RPMI7951 (cell line): ENCODE measurements around the gene XPC. TPM values are rescaled to one million over a fixed set of nuclear protein-coding genes. Genes with fewer than 3 reads are reported as not detected.
"Not testable (repeated sequence)": the region's sequence is repeated elsewhere in the genome, so short reads cannot be mapped to it uniquely, and the experiment has no call there.

ENCODE experiments used
- DNase-seq: peaks from one replicate; pipeline ENCODE4 v3.0.0-alpha.2; 2012; ENCODE audit warnings: low read depth
- total RNA-seq: library from RNA; depleted of rRNA; stranded (reverse); fragments of >200 nt; shearing (Covaris generic); gene quantifications from 2 replicates; pipeline ENCODE4 v1.2.3, GENCODE V29; 2014; rRNA removed

XPC gene
- total RNA-seq = 19.6 and 21.2 TPM in 2 replicates

DNA sequence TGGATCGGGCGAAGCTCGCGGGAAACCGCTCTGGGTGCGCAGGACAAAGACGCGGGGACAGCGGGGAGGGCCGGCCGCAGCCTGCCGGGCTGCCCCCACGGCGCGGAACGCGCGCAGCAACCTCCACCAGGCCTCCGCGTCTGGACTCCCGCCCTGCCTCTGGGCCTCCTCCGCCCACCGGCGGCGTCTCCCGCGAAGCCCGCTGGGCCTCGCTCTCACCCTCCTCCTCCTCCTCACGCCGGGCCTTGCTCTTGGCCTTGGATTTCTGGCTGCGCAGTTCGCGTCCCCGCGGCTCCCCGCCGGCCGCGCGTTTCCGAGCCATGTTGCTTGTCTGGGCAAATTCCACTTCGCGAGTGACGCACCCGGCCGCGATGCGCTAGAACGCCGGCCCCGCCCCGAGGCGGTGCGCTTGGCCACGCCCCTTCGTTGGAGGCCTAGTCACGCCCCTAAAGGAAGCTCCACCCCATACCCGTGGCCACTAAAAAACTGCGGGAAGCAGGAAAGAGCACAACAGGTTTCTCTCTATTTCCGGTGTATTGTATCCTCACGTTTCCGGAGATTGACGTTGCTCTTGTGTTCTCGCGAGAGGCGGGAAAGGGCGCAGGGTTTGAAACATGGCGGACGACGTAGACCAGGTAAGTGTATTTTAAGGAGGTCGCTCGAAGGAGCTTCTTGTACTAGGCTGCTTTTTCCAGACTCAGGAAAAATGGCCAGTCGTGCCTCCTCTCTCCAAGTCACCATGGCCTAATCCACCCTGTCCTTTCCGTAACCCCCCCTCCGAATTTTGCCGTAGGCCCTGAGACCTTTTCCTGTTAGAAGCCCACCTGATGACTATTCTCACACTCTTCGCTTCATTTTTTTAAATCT is at the start of gene XPC, which contains the start of gene LSM3:
XPC (minus strand) TSS at position 355 of the 867 bp plus-strand sequence; CDS start at position 322, 33 bp downstream.
LSM3 (plus strand) TSS at position 571 of the 867 bp plus-strand sequence; CDS start at position 615, 44 bp downstream.
- DNase-seq = peak; percentile 99

DNA sequence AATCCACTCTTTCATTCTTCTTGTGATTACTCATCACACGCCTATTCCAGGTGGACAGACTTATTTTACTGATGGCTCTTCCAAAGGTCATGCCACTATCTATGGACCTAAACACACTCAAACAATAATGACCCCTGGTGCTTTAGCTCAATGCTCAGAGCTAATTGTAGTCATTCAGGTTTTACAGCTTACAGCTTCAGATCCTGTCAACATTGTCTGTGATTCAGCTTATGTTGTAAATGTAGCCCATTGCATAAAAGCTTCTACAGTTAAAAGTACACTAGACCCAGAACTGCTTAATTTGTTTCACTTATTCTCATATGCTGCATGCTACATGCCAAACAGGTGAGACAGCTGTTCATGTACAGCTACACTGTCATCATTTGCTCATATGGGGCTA is 49.5 kb upstream of the XPC start:
- DNase-seq = no peak

DNA sequence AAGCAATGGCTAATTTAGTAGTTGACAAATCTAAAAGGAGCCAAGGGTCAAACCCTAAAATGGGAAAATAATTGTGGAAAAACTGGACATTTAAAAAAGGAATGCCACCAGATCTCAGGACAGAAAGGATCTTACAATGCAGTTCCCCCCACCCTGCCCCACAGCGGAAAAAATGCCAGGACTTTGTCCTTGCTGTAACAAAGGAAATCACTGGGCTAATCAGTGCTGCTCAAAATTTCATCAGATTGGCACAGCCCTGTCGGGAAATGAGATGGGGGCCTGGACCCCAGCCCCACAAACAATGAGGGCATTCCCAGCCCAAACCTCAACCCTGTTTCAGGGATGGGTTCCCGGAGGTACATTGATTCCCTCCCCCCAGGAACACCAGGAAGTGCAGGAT is 48.0 kb upstream of the XPC start:
- not testable (repeated sequence) for DNase-seq

DNA sequence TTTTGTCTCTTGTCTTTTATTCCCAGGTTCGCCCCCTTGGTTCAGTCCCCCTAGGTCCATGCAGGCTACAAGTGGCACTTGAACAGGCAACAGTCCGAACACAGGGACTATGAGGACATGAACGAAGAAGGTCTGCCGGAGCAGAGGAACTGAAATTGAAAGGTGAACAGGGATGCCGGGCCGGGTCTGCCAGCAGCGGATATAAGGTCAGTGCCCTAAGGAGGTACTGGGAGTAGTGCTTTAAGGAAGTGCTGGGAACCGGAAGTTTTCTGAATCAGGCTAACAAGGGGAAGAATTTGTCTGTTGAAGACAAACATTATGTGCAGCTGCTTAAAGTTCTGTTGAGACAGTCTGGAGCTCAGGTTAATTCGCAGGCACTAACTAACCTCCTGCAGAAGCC is 47.0 kb upstream of the XPC start:
- peak; percentile 49 for DNase-seq

DNA sequence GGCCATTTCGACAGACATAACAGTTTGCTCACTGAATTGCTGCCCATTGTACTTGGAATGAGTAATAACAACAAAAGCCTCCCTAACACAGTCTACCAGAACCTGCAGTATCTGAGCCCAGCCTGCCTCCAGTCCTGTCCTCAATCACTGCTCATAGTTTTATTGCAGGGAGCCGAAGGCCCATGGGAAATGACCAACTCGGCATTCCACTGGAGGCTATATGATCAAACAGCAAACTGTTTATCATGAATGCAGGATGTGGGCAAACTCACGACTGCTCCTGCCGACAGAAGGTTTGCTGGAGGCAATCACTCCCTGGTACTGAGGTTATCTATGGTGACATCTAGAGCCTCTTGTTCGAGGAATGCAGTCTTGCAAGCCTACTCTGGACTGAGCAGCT is 46.5 kb upstream of the XPC start:
- DNase-seq = peak; percentile 90

DNA sequence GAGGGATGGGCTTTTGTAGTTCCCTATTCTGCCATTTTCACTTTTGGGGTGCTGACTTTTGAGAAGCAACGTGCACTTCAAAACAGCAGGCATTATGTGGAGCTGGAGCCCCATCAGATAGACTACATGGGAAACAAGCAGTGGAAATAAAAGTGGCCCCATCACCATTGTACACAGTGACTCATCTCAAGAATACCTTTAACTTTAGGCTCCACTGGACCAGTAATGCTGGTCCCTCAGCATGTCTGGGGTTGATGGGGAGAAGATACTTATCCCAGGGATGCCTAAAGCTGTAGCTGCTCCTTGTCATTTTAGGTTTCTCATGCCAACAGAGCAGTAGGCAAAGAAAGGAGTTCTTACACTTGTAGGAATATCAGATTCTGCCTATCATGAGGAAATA is 45.2 kb upstream of the XPC start:
- DNase-seq = no peak

DNA sequence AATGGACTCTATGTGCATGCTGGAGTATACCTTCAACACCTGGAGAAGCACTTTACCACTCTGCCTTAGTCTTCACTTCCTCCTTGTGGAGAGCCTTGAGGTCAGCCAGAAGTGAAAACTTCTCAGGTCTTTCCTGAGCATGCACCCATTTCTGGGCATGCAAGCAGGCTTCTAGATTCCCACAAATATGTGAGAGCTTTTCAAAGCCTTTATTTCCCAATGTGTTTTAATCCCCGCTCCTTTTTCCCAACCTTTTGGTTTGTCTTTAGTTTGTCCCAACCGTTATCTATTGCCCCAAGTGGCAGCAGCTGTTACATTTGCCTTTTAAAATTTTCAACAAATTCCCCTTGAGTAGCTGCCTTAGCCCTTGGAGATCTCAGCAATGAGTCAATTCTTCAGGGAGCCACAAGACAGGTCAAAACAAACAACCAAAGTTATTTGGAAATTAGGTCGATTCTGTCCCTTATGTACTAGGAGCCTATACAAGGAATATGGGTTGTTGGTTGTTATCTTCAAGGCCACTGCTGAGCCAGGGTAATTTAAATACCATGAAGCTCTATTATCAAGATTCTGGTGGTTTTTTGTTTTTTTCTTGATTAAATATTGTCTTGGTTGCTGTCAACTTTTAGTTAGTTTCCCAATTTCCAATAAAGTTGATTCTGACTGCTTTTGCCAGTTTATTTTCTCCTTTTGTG is 44.6 kb upstream of the XPC start:
- no peak for DNase-seq

DNA sequence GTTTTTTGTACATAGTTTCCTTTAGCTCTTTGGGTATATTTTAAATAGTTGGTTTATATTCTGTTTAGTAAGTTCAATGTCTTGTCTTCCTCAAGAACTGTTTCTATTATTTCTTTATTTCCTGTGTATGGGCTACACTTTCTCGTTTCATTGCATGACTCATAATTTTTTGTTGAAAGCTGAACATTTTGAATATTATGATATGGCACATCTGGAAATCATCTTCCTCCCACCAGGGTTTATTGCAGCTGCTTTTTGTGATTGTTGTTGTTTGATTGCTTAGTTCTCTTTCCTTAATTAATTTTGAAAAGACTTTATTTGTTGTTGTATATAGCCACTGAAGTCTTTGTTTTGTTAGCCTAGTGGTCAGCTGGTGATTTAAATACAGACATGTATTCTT is 44.1 kb upstream of the XPC start:
- no peak for DNase-seq

DNA sequence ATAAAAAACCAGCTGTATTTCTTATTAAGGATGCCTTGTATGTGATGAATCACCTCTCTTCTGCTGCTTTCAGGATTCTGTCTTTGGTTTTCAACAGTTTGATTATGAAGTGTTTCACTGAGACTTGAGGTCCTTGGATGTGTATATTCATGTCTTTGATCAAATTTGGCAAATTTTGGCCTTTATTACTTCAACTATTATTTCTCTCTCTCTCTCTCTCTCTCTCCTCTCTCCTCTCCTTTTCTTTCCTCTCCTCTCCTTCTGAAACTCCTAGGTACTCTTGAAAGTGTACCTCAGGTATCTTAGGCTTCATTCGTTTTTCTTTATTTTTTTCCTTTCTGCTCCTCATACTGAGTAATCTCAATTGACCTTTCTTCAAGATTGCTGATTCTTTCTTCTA is 43.5 kb upstream of the XPC start:
- DNase-seq = no peak

DNA sequence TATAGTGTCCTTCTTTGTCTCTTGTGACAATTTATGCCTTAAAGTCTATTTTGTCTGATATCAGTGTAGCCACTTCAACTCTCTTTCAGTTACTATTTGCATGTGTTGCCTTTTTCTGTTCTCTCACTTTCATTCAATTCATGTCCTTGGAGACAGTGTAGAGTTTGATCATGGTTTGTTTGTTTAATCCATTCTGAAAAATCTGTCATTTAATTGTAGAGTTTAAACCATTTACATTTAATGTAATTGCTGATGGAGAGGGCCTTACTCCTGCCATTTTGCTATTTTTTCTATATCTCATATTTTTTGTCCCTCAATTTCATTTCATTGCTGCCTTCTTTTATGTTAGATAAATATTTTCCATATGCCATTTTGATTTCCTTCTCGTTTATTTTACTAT is 42.5 kb upstream of the XPC start:
- DNase-seq = no peak

DNA sequence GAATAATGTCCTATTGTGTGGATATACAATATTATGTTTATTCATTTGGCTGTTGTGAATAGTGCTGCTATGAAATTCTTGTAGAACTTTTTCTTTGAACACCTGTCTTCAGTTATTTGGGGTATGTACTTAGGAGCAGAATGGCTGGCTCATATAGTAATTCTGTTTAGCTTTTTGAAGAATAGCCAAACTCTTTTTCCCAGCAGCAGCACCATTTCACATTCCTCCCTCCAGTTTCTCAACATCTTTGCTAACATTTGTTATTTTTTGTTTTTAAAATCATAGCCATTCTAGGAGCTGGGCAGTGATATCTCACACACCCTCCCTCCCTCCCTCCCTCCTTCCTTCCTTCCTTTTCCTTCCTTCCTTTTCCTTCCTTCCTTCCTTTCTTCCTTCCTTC is 40.0 kb upstream of the XPC start:
- no peak for DNase-seq

DNA sequence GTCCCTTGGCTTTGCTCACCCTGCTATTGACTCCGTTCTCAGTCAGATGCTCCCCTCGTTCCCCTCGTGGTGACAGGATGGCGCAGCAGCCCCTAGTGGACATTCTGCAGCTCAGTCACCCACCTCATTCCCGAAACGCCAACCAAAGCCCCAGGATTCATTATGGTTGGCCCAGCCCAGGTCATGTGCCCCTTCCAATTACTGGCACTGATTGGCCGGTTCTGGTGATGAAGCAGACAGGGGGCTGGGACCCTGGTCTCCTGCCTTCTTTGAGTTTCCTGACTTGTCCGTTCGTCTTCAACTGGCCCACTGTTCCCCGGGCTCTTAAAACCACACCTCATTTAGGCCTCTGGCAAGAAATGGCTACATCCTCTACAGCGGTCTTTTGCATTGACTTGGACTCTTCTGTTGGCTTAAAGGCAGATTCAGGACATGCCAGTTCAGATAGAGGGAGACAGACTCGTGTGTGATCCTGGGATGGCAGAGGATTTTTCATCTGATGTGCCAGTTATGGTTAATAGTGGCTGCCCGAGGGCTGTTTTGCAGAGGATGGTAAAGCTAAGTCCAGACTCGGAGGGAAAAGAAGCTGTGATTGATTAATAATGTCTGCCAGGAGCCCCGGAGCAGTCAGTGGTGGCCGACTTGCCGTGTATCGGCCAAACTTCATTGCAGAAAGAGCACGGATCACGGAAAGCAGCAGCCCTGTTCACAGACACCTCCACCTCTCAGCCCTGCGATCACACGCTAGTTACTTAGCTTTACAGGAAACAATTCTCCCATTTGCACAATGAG is 38.1 kb upstream of the XPC start:
- no peak for DNase-seq

DNA sequence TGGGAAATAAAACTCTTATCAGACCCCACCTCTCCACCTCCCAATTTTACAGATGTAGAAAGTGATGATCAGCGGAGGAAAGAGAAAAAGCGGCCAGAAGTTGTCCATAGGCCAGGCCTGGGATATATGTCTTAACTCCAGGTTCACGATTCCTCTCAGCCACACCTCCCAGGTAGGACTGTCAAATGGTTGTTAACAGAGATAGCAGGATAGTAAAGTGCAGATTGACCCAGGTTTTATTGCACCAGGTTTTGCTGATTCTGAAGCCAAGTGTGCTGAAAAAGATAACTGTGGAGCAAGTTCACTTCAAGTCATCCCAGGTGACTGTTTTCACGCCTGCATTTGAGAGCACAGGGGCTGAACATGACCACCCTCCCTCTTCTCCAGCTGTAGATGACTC is 36.4 kb upstream of the XPC start:
- no peak for DNase-seq

DNA sequence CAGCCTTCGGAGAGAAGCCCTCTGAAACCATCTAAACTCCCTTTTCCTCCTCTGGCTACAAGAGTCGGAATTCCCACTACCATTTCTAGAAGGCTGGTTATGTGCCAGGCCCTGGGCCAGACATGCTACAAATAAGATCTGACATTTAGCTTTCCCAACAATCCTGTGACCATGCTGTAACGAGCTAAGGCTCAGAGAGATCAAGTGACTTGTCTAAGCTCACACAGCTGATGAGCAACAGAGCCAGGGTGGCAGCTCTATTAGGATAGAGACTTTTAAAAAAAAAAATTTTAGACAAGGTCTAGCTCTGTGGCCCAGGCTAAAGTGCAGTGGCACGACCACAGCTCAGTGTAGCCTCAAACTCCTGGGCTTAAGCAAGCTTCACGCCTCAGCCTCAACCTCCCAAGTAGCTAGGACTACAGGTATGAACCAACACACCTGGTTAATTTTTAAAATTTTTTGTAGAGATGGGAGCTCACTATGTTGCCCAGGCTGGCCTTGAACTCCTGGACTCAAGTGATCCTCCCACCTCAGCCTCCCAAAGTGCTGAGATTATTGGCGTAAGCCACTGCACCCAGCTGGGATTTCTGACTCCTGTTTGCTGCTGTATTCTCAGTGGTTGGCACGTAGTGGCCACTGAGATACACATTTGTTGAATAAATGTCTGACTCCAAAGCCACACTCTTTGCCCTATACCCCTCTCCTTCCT is 34.8 kb upstream of the XPC start:
- no peak for DNase-seq

DNA sequence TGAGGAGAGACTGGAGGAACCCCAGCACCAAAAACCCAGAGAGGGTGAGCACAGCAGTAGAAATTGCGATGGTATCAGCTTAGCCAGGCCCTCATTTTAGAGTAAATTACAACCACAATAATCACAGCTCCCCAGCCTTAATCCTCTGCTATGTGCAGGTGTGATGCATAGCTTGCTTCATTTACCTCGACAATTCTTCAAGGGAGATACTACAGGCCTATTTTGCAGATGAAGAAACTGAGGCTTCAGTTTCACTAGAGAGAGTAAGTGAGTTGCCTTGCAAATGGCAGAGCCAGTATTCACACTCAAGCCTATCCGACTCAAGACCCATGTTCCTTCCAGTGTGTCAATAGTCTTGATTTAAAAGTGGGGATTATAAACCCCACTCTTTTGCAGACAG is 33.6 kb upstream of the XPC start:
- DNase-seq = no peak

DNA sequence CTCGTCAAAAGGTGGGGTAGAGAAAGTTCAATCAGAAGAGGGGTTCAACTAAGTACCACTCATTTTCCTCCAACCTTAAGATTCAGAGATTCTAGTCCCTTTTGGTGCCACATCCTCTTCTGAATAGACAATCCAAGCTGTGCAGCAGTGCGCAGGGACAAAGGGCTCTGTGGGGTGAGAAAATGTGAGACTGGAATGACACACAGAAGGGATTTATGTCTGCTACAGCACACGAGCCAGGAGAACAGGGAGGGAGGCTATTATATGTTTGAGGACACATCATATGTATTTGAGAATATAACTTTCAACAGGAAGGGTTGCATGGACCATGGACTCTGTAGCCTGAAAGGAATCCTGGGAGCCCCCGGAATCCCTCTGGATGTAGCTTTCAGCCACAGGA is 33.2 kb upstream of the XPC start:
- no peak for DNase-seq

DNA sequence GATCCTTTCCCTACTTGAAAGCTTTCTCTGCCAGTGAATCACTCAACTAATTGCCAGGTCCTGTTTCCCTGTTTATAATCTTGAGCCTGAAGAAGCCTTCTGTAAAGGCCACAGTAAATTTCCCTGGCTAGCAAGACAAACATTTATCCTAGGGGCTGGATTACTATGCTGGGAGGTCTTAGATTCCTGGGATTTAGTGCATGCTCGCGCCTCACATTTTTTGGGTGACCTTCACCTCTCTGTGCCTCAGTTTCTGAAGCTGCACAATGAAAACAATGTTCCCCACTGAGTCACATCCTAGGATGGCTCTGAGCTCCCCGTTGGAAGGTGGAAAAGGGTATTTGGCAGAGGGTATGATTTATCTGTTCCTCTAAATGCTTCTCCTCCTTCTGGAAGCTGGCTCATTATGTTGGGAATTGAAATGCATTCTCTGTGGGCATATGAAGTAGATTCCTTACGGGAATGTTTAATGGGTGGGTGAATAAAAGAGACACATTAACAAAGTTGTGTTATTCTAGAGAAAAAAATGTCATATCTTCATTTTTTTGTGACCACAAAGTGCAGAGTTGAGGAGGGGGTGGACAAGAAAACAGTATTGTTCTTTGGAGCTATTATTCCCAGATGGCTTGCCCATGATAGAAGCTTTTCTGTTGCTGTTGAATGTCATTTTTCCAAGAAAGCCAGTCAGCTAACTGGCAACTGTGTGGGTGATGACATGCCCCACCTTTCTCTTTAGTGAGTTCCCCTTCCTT is 32.6 kb upstream of the XPC start:
- peak; percentile 49 for DNase-seq

DNA sequence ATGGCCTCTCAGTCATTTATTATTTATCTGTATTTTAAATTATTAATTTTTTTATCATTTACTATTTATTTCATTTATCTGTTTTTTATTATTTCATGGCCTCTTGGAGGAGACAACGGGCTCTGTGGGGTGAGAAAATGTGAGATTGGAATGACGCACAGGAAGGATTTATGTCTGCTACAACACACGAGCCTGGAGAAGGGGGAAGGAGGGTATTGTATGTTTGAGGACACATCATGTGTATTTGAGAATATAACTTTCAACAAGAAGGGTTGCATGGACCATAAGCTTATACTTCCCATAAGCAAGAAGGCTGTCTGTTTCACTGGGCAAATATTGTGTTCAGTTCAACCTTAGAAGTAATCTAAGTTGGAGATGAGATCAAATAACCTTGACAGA is 31.9 kb upstream of the XPC start:
- no peak for DNase-seq

DNA sequence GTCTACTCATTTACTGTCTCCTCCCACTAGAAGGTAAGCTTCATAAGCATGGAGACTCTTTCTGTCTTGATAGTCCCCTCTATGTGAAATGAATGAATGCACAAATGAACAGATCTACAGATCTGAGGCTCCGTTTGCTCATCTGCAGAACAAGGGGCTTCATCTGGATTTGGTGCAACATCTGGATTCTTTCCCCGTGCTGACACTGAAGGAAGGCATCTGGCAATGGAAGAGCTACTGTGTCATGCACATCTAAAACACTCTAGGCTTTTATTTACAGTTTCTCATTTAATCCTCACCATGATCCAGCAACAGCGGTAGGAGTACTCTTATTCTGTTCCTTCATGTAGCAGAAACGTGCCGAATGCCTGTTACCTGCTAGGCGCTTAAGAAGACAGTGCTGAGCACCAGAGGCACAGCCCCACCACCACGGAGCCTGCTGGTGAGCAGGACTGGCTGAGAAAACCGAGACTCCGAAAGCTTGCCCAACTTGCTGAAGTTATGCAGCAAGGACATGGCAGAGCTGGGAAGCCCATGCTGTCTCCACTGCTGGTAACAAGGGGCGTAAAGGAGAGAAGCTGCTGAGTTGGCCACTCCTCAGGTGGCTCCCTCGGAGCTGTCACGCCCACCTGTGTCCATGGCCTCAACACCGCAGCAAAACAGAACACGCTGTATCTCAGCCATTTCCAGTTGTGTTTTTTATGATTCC is 31.3 kb upstream of the XPC start:
- no peak for DNase-seq

DNA sequence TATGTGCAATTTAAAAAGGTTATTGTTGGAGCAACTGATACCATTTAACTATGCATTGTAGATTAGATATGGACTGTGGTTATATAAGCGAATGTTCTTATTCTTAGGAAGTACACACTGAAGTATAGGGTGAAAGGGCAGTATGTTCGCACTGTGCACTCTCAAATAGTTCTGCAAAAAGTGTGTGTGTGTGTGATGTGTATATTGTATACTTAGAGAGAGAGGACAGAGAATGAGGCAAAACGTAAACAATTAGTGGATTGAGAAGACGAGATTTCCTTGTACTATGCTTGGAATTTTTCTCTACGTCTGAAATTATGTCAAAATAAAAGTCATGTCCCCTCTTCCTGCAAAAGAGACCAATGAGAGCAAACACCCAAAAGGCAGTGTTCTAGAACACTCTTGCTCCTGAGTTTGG is 30.6 kb upstream of the XPC start:
- DNase-seq = no peak
